NCI-H1092 treated with DMSO at 0.1 percent for 48 hours (cell line): ENCODE measurements around the gene XYLT1.

ENCODE experiments used
- DNase-seq: peaks from one replicate; lab custom pipeline; 2025; lab: John Stamatoyannopoulos, UW

Gene XYLT1

DNA sequence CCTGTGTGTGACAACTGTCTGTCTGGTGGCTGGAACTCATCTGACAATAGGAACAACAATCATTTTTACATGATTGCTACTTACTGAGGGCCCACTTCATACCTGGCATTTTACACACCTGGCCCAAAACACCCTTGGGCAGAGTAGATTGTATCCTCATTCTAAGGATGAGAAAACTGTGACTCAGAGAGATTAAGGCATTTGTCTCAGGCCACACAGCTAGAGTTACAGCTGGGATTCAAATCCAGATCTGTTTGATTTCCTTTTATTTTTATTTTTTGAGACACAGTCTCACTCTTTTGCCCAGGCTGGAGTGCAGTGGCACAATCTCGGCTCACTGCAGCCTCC is 242.1 kb downstream of the XYLT1 start:
- no peak for DNase-seq

DNA sequence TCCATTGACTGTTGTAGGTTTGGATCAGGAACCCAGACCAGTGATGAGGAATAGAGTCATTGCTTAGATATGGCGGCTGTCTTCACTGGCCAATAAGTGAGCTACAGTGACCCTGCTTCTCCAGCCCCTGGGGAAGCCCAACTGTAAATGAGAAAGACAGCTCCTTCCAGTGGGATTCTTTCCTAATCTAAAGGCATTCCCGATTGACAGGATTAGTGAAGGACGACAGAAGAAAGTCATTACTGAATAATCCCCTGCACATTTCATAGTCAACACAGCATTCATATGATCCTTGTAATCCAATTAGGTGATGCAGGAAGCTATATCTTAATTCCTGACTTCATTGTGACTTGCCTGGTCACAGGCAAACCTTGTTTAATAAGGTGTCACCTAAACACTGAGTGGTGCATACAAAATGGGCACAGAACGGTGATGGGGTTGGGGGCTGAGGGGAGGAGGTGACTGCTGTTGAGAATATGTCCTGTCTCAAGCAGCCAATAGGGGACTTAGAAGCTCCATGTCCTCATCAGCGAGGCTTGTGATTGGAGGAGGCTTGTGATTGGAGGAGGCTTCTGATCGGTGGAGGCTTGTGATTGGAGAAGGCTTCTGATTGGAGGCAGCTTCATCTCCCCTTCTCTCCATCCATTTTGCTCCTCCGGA is 242.6 kb downstream of the XYLT1 start:
- DNase-seq: no peak

DNA sequence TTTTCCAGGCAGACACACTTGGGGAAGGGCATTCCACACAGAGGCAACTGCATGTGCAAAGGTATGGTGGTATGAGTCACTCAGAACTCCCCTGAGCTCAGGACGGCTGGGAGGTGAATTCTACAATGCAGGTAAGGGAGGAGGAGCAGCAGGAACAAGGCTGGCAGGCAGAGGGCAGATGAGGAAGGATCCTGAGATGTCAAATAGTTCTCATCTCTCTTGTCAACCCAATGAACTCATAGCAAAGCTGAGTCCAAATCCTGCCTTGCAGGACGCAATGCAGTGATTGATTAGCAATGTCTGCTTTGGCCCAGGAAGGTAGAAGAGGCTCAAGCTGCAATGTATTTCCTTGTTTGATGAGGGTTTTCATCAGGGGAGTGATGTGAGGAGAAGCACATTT is 243.5 kb downstream of the XYLT1 start:
- DNase-seq: no peak

DNA sequence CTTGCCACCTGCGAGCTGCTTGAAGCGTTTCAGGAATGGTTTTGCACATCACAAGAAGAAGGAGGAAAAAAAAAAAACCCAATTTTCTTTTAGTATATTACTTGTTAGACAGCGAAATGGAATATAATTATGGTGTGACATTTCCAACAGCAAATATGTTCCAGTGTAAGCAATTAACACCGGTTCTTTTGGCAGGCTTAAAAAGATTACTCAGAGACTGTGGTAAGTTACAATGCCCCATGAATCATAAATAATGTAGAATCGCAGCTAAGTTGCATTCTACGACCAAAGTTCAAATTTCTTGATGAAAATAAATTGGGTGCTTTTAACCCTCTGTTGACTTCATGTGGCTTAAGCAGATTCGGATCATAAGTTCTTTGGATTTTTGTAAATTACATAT is 245.2 kb downstream of the XYLT1 start:
- no peak for DNase-seq

DNA sequence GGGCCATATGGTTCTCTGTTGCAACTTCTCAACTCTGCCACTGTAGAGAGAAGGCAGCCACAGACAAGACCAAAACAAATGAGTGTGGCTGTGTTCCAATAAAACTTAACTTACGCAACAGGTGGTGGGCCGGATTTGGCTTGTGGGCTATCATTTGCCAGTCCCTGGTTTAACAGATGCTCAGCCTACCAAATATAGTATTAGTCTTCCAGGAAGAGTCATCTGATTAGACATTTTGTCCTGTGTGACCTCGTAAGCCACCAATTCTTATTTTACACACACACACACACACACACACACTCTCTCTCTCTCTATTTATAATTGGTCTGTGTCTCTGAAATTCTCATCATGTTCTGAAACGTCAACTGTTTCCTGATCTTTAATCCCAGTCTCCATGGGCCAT is 245.9 kb downstream of the XYLT1 start:
- peak; percentile 41 for DNase-seq

DNA sequence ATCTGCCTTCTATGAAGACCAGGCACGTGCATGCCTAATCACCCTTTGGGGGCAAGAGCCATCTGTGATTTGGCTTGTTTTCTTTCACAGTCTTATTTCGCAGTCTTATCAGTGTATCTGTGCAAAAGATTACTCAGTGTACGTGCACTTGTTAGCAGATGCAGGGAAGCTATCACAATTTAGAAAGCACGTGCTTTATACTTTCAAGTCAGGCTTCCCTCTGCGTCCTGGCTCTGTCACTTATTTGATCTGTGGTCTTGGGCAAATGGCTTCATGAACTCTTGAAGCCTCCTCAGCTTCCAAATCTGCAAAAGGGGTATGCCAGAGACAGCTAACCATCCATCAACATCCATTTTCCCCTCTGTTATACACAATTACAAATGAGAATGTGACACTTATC is 246.4 kb downstream of the XYLT1 start:
- DNase-seq: no peak

DNA sequence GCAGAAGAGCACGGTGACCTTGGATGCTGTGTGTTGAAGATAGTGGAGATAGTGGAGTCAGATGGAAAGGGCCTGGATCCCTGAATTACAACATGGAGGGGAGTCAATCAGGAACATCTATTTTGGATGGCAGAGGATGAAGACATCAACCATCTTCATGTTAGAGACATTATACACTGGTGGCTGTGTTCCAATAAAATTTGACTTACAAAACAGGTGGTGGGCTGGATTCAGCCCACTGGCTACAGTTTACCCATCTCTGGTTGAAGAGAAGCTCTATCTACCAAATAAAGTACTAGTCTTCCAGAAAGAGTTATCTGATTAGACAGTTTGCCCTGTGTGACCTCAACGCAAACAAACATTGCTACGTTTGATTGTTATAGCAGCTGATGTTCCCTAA is 247.2 kb downstream of the XYLT1 start:
- DNase-seq: no peak

DNA sequence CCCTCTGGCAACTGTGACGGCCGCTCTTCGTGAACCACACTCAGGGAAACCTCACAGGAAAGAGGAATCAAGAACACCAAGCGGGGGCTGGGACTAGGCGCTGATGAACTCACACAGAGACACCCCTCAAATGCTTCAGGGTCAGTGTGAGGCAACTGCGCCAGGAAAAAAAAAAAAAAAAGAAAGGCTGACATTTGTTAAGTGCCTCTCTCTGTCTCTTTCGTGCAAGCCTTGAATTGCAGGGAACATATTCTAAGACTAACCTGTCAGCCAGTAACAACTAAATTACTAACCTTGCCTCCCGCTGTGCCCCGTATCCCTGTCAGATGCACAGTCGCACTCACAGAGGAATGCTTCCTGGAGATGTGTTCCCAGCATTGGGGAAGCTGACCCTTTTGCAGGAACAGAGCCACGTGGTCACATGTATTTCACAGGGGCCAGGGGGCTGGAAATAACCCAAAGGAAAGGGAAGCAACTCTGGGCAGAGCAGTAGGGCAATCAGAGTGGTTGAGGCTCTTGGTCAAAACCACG is 247.8 kb downstream of the XYLT1 start:
- DNase-seq: peak; percentile 16

DNA sequence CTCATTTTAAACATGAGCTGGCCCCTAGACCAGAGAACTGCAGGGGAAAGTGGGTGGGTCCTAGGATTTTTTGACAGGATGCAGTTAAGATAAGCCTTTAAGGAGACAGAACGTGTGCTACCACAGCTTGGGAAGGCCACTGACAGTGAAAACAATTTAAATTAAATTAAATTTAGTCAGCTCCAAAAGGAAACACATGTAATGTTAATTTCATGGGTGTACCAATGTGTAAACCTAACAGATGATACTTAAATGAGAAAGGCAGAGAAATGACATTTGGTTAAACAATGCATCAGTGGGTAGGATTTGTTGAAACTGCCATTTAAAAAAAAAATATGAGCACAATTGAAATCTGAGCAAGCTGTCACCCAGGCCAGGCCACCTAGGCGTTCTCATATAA is 250.8 kb downstream of the XYLT1 start:
- DNase-seq: no peak

DNA sequence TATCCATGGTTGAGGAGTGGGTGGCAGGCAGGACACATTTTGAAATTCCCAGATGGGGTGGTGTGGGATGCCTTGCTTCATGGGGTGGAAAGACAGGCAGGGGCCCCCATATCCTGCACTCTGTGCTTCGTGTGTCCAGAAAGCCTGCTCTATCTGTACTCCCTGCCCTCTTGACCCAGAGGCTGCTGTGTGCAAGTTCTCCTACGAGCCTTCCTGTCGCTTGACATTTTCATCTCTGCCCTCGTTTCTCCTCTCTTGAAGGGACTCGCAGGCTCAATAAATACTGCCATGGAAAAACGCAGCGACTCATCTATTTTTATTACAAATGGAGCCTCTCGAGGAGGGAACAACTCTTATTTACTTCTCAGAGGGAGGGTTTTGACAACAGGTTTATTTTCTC is 254.8 kb downstream of the XYLT1 start:
- no peak for DNase-seq

DNA sequence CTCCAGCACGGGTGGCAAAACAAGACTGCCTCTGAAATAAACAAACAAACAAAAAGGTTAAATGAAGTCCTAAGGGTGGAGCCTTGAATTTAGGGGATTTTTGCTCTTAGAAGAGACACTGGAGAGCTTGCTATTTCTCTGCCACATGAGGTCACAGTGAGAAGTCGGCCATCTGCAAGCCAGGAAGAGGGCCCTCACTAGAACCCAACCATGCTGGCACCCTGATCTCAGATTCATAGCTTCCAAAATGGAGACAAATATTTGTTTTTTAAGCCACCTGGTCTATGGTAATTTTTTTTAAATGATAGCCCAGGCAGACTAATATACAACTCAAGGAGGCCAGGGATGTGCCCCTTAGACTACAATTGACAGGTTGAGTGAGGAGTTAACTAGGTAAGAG is 255.5 kb downstream of the XYLT1 start:
- no peak for DNase-seq

DNA sequence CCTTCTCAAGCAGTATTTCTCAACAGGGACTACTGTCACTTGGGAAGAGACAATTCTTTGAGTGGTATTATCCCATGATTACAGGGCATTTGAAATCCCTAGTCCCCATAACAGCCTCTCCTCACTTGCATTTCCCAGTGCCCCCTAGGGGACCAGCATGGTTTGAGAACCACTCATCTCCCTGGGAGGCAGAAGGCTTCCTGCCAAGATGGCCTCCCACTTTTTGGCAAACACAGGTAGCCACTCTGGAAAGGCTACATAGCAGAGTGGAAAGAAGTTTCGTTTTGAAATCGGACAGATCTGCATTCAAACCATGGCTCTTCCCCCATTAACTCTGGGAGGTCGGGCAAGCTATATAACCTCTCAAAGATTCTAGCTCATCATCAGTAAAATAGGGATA is 256.8 kb downstream of the XYLT1 start:
- DNase-seq: no peak

DNA sequence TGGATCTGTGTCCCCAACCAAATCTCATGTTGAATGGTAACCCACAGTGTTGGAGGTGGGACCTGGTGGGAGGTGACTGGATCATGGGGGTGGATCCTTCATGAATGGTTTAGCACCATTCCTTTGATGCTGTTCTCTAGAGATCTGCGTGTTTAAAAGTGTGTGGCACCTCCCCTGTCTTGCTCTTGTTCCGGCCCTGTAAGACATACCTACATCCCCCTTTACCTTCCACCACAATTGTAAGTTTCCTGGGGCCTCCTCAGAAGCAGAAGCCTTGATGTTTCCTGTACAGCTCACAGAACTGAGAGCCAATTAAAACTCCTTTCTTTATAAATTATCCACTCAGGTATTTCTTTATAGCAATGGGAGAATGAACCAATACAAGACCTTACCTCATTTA is 257.7 kb downstream of the XYLT1 start:
- no peak for DNase-seq

DNA sequence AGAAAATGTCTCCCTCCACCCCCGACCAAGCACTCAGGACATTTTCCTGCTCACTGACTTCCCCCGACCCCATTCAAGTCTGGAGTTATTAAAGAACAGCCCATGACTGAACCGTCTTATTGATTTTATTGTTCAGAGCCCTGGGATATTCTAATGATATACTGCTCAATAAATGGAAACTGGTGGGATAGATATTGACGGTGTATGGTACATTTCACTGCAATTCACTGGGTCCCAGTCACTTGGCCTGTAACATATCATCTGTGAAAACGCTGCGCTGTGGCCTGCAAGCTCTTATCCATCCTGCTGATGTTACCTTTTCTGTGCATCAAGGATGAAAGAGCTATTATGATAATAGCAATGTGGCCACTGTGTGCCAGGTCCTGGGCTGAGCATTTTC is 258.2 kb downstream of the XYLT1 start:
- no peak for DNase-seq

DNA sequence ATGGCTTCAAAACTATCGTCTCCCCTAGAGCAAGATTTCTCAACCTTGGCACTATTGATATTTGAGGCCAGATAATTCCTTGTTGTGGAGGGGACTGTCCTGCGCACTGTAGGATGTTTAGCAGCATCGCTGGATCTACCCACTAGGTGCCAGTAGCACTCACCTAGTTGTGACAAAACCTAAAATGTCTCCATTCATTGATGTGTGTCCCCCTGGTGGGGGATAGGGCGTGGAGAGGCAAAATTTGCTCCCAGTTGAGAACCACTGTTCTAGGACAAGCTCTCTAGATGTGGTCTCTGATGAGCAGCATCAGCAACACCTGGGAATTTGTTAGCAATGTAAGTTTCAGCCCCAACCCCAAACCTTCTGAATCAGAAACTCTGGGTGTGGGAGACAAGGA is 259.0 kb downstream of the XYLT1 start:
- peak; percentile 6 for DNase-seq

DNA sequence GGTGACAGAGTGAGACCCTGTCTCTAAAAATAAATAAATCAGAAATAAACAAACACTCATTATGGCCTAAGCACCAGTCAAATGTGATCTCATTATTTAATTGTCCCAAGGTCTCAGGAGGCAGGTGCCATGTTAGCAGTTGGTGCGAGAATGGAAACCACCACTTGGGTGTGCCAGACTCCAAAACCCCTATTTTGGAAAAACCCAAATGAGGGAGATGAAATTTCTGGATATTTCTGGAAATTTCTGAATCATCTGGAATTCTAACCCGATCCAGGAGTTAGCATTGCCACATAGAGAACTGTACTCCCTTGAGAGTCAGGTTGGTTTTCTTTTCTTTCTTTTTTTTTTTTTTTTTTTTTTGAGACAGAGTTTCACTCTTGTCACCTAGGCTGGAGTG is 264.0 kb downstream of the XYLT1 start:
- DNase-seq: no peak

DNA sequence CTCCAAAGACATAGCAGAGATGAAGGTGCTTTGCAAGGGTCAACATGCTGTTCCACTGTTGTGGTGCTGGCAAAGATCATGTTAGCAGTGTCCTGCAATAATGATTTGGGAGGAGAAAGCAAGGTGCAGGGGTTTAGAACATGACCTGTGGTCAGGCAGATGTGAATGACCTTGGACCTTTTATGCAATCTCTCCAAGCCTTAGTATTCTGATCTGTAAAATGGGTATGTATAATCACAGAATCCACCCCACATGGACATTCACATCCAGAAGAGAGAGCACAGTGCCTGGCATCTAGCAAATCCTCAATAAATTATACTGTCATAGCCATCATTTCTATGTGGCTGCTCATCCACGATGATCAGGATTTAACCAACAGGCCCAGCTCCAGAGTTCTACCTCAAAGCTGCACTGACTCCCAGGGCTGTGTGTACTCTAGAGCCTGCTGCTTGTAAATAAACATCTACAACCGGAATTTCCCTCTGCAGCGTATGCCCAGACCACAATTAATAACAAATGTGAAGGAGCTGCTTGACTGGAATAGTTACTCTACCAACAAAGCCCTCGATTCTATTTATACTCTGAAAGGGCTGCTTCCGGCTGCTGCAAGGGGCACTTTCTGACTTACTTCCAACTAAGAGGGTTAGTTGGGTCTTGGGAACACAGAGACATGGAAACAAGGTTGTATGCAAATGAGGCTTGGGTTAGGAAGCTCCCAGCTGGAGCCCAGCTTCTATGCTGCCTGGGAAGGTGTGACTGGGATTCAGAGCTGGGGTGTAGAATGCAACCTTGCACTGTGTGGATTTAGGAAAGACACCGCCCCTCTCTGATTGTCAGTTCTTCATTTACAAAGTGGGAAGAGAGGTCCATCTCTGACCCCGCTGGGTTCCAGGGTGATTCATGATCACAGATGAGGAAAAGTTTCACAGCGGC is 265.2 kb downstream of the XYLT1 start:
- DNase-seq: peak; percentile 22

DNA sequence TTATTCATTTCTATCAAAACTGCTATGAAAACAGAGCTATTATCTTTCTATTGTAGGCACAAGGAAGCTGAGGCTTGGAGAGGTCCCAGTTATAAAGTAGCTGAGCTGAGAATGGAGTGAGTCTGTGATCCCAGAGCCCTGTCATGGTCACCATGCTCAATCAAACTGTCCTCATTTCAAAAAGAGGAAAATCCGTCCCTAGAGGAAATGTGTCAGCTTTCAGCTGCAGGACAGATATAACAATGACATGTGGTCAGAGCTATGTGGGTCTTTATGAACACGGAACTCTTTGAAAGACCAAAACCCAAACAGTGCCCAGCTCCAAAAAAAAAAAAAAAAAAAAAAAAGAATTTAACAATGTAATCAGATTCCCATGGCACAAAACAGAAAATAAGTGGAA is 266.1 kb downstream of the XYLT1 start:
- DNase-seq: no peak

DNA sequence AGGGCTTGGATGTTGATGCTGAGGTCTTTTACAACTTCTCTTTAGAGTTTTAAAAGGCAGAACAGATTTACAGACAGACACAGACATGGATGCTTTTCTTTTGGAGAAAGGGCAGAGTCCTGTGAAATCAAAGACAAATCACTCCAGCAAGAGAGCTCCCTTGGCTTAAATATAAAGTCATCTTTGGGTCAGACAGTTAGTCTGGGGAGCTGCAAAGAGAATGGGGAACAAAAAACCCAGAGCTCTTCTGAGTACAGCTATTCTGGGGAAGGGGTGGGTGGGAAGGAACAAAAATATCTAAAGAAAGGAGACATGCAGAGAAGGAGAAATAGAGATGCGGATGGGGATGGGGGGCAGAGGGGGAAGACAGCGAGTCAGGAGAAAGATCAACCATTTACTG is 266.6 kb downstream of the XYLT1 start:
- DNase-seq: no peak

DNA sequence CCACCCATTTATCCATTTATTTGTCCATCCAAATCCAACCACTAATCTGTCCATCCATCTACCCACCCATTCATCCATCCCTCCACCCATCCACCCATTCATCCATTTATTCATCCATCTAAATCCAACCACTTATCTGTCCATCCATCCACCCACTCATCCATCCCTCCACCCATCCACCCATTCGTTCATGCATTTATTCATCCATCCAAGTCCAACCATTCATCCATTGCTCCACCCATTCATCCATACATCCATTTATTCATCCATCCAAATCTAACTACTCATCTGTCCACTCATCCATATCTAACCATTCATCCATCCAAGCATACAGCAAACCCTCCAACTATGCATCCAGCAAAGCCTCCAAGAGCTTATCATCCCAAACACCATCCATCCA is 267.3 kb downstream of the XYLT1 start:
- no peak for DNase-seq

DNA sequence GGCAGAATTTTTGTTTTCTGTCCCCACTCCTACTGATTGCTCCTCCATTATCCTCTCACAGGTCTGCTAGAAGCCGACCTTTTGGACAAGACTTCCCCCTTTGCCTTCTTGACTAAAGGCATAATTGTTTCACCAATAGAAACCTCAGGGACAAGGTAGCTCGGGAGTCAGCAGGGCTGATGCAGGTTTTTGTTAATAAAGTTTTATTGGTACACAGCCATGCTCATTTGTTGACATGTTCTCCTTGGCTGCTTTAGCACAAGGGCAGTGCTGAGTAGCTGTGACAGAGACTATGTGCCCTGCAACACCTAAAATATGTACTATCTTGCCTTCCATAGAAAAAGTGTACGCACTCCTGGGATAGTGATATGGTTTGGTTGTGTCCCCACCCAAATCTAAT is 271.6 kb downstream of the XYLT1 start:
- no peak for DNase-seq

DNA sequence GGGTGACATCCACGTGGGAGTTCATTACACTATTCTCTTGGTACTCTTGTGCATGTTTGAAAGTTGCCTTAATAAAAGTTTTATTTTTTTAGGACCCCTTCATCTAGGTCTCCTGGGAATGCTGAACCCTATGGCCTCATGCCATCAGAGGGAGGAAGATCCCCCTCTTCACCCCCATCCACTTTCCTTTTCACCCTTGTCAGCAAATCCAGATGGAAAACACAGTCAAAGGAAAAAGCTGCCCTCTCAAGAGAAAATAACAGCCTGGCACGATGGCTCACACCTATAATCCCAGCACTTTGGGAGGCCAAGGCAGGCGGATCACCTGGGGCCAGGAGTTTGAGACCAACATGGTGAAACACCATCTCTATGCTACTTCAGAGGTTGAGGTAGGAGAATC is 274.2 kb downstream of the XYLT1 start:
- DNase-seq: no peak

DNA sequence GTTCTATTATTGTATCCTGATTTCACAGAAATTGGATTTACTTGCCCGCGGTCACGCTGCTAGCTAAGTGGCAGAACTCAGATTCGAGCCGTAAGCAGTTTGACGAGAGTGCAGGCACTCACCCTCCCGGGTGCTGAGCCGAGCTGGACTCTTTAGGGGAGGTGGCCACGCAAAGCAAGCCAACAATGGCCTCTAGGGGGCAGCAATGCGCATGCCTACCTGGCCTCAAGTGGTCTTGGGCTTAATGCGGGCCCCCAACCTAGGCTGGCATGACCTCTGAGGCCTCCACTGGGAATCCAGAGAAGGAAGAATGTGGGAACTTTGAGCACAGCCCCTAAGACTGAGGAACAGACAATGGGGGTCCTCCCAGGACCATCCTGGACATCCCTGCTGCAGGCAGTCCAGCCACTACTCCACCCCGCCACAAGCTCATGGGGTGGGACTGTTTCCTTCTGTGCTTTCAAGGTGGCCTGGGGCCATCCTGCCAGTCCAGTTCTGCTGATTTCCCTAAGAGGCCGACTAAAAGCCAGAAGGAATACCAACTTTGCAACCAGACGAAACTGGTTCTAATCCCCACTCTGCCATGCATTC is 276.5 kb downstream of the XYLT1 start:
- peak; percentile 24 for DNase-seq
